Liver (tissue), 9 donors: ENCODE data around the gene OR4D11. TPM values are rescaled to one million over a fixed set of nuclear protein-coding genes. Genes with fewer than 3 reads are reported as not detected.

Experiments
- DNase-seq: peaks from one replicate; pipeline ENCODE4 v3.0.0-alpha.2; 2017; ENCODE audit warnings: low spot score
- H3K27ac ChIP-seq, 2 donors: one replicate each; pipeline ENCODE4 v1.7.0; 2013; ENCODE audit warnings: inconsistent platforms in 2 of 2, low read length in 2 of 2, control low read depth in 1 of 2, low read depth in 1 of 2, mild to moderate bottlenecking in 1 of 2
- H3K27me3 ChIP-seq, 4 donors: one replicate each; pipeline versions ENCODE4 v1.6.1 to v1.7.0; 2013; ENCODE audit warnings: low read length in 3 of 4, inconsistent platforms in 1 of 4, mild to moderate bottlenecking in 1 of 4, moderate library complexity in 1 of 4; ENCODE audit not compliant: control insufficient read depth in 4 of 4, insufficient read depth in 4 of 4
- H3K36me3 ChIP-seq, 4 donors: one replicate each; pipeline versions ENCODE4 v1.6.1 to v1.7.0; 2013; ENCODE audit warnings: low read length in 3 of 4, mild to moderate bottlenecking in 3 of 4, low read depth in 1 of 4, moderate library complexity in 1 of 4; ENCODE audit not compliant: control insufficient read depth in 4 of 4, insufficient read depth in 3 of 4
- H3K4me1 ChIP-seq, 4 donors: one replicate each; pipeline versions ENCODE4 v1.6.1 to v1.7.0; 2013; ENCODE audit warnings: low read length in 3 of 4, mild to moderate bottlenecking in 3 of 4, moderate library complexity in 1 of 4; ENCODE audit not compliant: control insufficient read depth in 4 of 4, insufficient read depth in 4 of 4
- H3K4me3 ChIP-seq, 3 donors: one replicate each; pipeline versions ENCODE4 v1.6.1 to v1.7.0; 2013; ENCODE audit warnings: low read length in 3 of 3, control low read depth in 1 of 3, low read depth in 1 of 3, mild to moderate bottlenecking in 1 of 3
- H3K9ac ChIP-seq, 2 donors: one replicate each; pipeline ENCODE4 v1.7.0; 2013; ENCODE audit warnings: low read length in 2 of 2, mild to moderate bottlenecking in 2 of 2, moderate library complexity in 2 of 2, control low read depth in 1 of 2, low read depth in 1 of 2
- H3K9me3 ChIP-seq, 4 donors: one replicate each; pipeline versions ENCODE4 v1.6.1 to v1.7.0; 2013; ENCODE audit warnings: low read length in 3 of 4; ENCODE audit not compliant: control insufficient read depth in 4 of 4
- ATF3 ChIP-seq: IDR thresholded peaks from 2 replicates; pipeline ENCODE4 v1.6.1; 2016; ENCODE audit warnings: antibody characterized with exemption
- EGR1 ChIP-seq, 2 donors: IDR thresholded peaks; 2 replicates each; pipeline ENCODE4 v1.6.1; 2016 to 2018; ENCODE audit warnings: antibody characterized with exemption in 2 of 2, low read depth in 2 of 2
- FOXA1 ChIP-seq: IDR thresholded peaks from 2 replicates; pipeline ENCODE4 v1.6.1; 2016; ENCODE audit warnings: antibody characterized with exemption
- FOXA2 ChIP-seq: IDR thresholded peaks from 2 replicates; pipeline ENCODE4 v1.6.1; 2016; ENCODE audit warnings: antibody characterized with exemption
- GABPA ChIP-seq, 2 donors: IDR thresholded peaks in 1 of 2; conservative IDR thresholded peaks in 1 of 2; 2 replicates each; pipeline ENCODE4 v1.6.1; 2016; ENCODE audit warnings: antibody characterized with exemption in 2 of 2, mild to moderate bottlenecking in 1 of 2, moderate library complexity in 1 of 2
- HNF4A ChIP-seq, 2 donors: conservative IDR thresholded peaks; 2 replicates each; pipeline ENCODE4 v1.6.1; 2016; ENCODE audit warnings: antibody characterized with exemption in 2 of 2, mild to moderate bottlenecking in 2 of 2
- JUND ChIP-seq, 2 donors: IDR thresholded peaks; 2 replicates each; pipeline ENCODE4 v1.6.1; 2016; ENCODE audit warnings: antibody characterized with exemption in 2 of 2
- RXRA ChIP-seq, 2 donors: IDR thresholded peaks; 2 replicates each; pipeline ENCODE4 v1.6.1; 2017 to 2018; ENCODE audit warnings: antibody characterized with exemption in 2 of 2, mild to moderate bottlenecking in 1 of 2
- SP1 ChIP-seq: IDR thresholded peaks from 2 replicates; pipeline ENCODE4 v1.6.1; 2018; ENCODE audit warnings: antibody characterized with exemption, mild to moderate bottlenecking
- TAF1 ChIP-seq: conservative IDR thresholded peaks from 2 replicates; pipeline ENCODE4 v1.6.1; 2016; ENCODE audit warnings: antibody characterized with exemption, mild to moderate bottlenecking
- YY1 ChIP-seq: IDR thresholded peaks from 2 replicates; pipeline ENCODE4 v1.6.1; 2016; ENCODE audit warnings: antibody characterized with exemption, mild to moderate bottlenecking
- WGBS: extraction: QIAGEN DNeasy Blood & Tissue Kit; methylation state at CpG from one replicate; pipeline ENCODE4 v1.1.7; 2013; 5-methylcytosine and 5-hydroxymethylcytosine counted together
- polyA plus RNA-seq, 2 donors: library from polyadenylated mRNA; stranded (reverse) in 1 of 2; unstranded in 1 of 2; fragments of 200-250 nt in 1 of 2; fragments of >200 nt in 1 of 2; fragmentation: Nextera tagmentation in 1 of 2; extraction: Ambion mirVana in 1 of 2; gene quantifications; one replicate each; pipeline versions ENCODE4 v1.2.1 to v1.2.3, GENCODE V29; 2013 to 2015
- total RNA-seq, 2 donors: library from RNA; depleted of rRNA; stranded (reverse); fragments of >200 nt; gene quantifications; one replicate each; pipeline ENCODE4 v1.2.3, GENCODE V29; 2014
- TF ChIP-seq, protein P1 (sequence below): IDR thresholded peaks from 2 replicates; pipeline ENCODE4 v1.6.1; 2016; ENCODE audit warnings: antibody characterized with exemption
- TF ChIP-seq, protein P2 (sequence below): fragments of 150-350 bp; IDR thresholded peaks from 2 replicates; pipeline ENCODE4 v1.5.1; 2017; ENCODE audit warnings: improper control_type of control experiment, low read depth, low read length; ENCODE audit not compliant: missing input control
- TF ChIP-seq, protein P3 (sequence below): IDR thresholded peaks from 2 replicates; pipeline ENCODE4 v1.6.1; 2016; ENCODE audit warnings: antibody characterized with exemption, mild to moderate bottlenecking
- donor health status: healthy.
- donor health status: healthy.
- donor health status: healthy.
- donor health status: healthy.
- donor health status: healthy.

The OR4D11 gene
- total and polyA plus RNA-seq, 4 donors: not detected

GRCh38 chr11:59532620-59533019 is 29.2 kb downstream of the OR4D11 start (continued):
- TF ChIP-seq ATF3 (no peak), EGR1 (IDR thresholded peaks at IDR 0.05; ENCODE audit: low read depth in 2 of 2) (no peak), TAF1 (no peak)

DNA sequence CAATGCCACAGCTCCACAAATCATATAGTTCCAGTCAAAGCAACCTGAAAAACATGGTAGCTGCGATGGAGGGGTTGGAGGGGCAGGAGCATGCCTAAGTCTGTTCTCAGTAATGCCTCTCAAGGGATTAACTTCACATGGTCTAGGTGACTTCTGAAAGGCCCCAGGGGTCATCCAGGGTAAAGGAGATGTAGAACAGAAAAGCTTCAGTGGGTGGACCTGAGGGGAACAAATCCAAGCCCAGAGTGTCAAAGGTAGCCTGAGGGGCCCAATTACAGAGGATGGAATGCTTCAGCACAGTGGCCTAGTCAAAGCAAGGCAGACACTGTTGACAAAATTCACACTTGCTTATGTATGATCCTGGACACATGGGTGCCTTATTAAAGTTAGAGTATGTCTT is 31.3 kb downstream of the OR4D11 start:
- Histone ChIP-seq H3K36me3 (no peaks in the 10 kb centered on the region), H3K4me1 (peaks cover 2 to 5% (median 3%) of the 10 kb centered on the region in 4 donors), H3K27ac (no peak overlapping the region), H3K27me3 (no peaks in the 10 kb centered on the region), H3K4me3 (no peak overlapping the region), H3K9ac (no peak overlapping the region), H3K9me3 (no peaks in the 10 kb centered on the region)
- no peak for DNase-seq
- TF ChIP-seq YY1 (no peak), FOXA2 (no peak), JUND (IDR thresholded peaks at IDR 0.05) (no peak), FOXA1 (no peak), HNF4A (conservative IDR thresholded peaks at IDR 0.05) (no peak), TAF1 (no peak), GABPA (IDR thresholded peaks at IDR 0.05 in 1 of 2, conservative IDR thresholded peaks at IDR 0.05 in 1 of 2) (no peak), EGR1 (IDR thresholded peaks at IDR 0.05; ENCODE audit: low read depth in 2 of 2) (no peak), RXRA (IDR thresholded peaks at IDR 0.05) (no peak), SP1 (no peak), ATF3 (no peak)
- TF ChIP-seq, protein P1, sequence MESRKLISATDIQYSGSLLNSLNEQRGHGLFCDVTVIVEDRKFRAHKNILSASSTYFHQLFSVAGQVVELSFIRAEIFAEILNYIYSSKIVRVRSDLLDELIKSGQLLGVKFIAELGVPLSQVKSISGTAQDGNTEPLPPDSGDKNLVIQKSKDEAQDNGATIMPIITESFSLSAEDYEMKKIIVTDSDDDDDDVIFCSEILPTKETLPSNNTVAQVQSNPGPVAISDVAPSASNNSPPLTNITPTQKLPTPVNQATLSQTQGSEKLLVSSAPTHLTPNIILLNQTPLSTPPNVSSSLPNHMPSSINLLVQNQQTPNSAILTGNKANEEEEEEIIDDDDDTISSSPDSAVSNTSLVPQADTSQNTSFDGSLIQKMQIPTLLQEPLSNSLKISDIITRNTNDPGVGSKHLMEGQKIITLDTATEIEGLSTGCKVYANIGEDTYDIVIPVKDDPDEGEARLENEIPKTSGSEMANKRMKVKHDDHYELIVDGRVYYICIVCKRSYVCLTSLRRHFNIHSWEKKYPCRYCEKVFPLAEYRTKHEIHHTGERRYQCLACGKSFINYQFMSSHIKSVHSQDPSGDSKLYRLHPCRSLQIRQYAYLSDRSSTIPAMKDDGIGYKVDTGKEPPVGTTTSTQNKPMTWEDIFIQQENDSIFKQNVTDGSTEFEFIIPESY: no peak
- TF ChIP-seq, protein P2, sequence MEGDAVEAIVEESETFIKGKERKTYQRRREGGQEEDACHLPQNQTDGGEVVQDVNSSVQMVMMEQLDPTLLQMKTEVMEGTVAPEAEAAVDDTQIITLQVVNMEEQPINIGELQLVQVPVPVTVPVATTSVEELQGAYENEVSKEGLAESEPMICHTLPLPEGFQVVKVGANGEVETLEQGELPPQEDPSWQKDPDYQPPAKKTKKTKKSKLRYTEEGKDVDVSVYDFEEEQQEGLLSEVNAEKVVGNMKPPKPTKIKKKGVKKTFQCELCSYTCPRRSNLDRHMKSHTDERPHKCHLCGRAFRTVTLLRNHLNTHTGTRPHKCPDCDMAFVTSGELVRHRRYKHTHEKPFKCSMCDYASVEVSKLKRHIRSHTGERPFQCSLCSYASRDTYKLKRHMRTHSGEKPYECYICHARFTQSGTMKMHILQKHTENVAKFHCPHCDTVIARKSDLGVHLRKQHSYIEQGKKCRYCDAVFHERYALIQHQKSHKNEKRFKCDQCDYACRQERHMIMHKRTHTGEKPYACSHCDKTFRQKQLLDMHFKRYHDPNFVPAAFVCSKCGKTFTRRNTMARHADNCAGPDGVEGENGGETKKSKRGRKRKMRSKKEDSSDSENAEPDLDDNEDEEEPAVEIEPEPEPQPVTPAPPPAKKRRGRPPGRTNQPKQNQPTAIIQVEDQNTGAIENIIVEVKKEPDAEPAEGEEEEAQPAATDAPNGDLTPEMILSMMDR: no peak
- TF ChIP-seq, protein P3, sequence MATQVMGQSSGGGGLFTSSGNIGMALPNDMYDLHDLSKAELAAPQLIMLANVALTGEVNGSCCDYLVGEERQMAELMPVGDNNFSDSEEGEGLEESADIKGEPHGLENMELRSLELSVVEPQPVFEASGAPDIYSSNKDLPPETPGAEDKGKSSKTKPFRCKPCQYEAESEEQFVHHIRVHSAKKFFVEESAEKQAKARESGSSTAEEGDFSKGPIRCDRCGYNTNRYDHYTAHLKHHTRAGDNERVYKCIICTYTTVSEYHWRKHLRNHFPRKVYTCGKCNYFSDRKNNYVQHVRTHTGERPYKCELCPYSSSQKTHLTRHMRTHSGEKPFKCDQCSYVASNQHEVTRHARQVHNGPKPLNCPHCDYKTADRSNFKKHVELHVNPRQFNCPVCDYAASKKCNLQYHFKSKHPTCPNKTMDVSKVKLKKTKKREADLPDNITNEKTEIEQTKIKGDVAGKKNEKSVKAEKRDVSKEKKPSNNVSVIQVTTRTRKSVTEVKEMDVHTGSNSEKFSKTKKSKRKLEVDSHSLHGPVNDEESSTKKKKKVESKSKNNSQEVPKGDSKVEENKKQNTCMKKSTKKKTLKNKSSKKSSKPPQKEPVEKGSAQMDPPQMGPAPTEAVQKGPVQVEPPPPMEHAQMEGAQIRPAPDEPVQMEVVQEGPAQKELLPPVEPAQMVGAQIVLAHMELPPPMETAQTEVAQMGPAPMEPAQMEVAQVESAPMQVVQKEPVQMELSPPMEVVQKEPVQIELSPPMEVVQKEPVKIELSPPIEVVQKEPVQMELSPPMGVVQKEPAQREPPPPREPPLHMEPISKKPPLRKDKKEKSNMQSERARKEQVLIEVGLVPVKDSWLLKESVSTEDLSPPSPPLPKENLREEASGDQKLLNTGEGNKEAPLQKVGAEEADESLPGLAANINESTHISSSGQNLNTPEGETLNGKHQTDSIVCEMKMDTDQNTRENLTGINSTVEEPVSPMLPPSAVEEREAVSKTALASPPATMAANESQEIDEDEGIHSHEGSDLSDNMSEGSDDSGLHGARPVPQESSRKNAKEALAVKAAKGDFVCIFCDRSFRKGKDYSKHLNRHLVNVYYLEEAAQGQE: no peak
- 97% methylated on average over 1 of the region's 1 CpG for WGBS
